A673 (cell line): ENCODE data around the gene GPR61.

Experiments used
- CTCF ChIP-seq: fragments of 300-800, 200-600 bp; sonication (generic); conservative IDR thresholded peaks from 2 replicates; pipeline ENCODE4 v1.5.1; 2017; ENCODE audit warnings: low read depth, mild to moderate bottlenecking, antibody characterized with exemption, low read length, moderate library complexity, mixed read lengths
- EZH2 ChIP-seq: fragments of 200-600 bp; sonication (generic); IDR thresholded peaks from 2 replicates; pipeline ENCODE4 v1.6.1; 2017; ENCODE audit warnings: borderline replicate concordance, low read depth, mild to moderate bottlenecking, mixed read lengths, antibody characterized with exemption, low read length; ENCODE audit not compliant: poor library complexity, severe bottlenecking

- TF ChIP-seq CTCF = no peak
- TF ChIP-seq EZH2 = no peak
These were observed 17.8 kb downstream of the GPR61 start for GRCh38 chr1:109557520-109557919.
